Ishikawa (cell line): ENCODE measurements around the gene TMCC1.

ENCODE experiments used
- CREB1 ChIP-seq: IDR thresholded peaks from 2 replicates; pipeline ENCODE4 v1.6.1; 2012; ENCODE audit warnings: low read depth
- EP300 ChIP-seq: IDR thresholded peaks from 2 replicates; pipeline ENCODE4 v1.6.1; 2012; ENCODE audit warnings: borderline replicate concordance
- FOXM1 ChIP-seq: IDR thresholded peaks from 2 replicates; pipeline ENCODE4 v1.6.1; 2012; ENCODE audit warnings: low read depth, borderline replicate concordance
- MAX ChIP-seq: IDR thresholded peaks from 2 replicates; pipeline ENCODE4 v1.6.1; 2012
- NFIC ChIP-seq: IDR thresholded peaks from 2 replicates; pipeline ENCODE4 v1.6.1; 2012
- REST ChIP-seq: IDR thresholded peaks from 2 replicates; pipeline ENCODE4 v1.6.1; 2012; ENCODE audit warnings: low read depth, mild to moderate bottlenecking
- TCF12 ChIP-seq: IDR thresholded peaks from 2 replicates; pipeline ENCODE4 v1.6.1; 2012; ENCODE audit warnings: low read depth
- USF1 ChIP-seq: IDR thresholded peaks from 2 replicates; pipeline ENCODE4 v1.6.1; 2012

GRCh38 chr3:129854460-129854859 is 39.1 kb downstream of the TMCC1 start:
- TF ChIP-seq REST: no peak
- no peak for TF ChIP-seq USF1
- no peak for TF ChIP-seq EP300
- TF ChIP-seq NFIC: no peak
- TF ChIP-seq MAX: no peak
- no peak for TF ChIP-seq TCF12
- no peak for TF ChIP-seq CREB1
- no peak for TF ChIP-seq FOXM1
